CD4-positive, alpha-beta T cell treated with Interleukin-6 at 100 ng/mL for 8 hours (primary cell): Measurements from ENCODE around the gene TBC1D22A.
"Not testable (repeated sequence)": the region's sequence is repeated elsewhere in the genome, so short reads cannot be mapped to it uniquely, and the experiment has no call there.

Source experiments
- DNase-seq: peaks from one replicate; pipeline ENCODE4 v3.0.0-alpha.2; 2020; ENCODE audit warnings: mixed read lengths, low spot score

Gene TBC1D22A

DNA sequence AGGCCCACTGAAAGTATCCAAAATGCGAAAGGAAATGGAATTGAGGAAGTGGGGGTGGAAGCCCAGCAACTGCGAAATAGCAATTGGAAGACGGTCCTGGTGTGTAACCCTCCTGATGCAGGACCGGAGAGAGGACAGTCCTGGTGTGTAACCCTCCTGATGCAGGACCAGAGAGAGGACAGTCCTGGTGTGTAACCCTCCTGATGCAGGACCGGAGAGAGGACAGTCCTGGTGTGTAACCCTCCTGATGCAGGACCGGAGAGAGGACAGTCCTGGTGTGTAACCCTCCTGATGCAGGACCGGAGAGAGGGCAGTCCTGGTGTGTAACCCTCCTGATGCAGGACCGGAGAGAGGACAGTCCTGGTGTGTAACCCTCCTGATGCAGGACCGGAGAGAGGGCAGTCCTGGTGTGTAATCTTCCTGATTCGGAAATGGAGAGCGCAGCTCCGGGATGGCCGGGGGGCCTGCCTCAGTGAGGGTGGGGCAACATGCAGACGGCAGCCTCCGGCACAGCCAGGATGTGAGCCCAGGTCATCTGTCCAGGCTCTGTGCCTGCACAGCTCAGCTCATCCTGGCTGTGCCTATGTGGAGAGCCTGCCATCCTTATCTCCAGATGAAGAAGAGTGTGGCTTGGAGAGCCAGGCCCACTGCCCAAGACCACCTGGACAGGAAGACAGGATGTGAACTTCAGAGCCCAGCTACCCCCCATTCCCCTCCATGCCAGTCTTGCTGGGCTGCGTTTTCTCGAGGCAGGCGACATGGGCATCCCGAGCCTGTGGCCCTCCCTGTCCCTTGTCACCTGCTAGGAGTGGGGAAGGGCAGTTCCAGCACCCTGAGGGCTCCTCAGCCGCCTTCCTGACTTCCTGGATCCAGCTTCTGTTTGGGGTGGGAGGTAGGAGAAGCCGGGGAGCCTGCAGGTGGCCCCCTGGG is 408.3 kb downstream of the TBC1D22A start:
- not testable (repeated sequence) for DNase-seq

DNA sequence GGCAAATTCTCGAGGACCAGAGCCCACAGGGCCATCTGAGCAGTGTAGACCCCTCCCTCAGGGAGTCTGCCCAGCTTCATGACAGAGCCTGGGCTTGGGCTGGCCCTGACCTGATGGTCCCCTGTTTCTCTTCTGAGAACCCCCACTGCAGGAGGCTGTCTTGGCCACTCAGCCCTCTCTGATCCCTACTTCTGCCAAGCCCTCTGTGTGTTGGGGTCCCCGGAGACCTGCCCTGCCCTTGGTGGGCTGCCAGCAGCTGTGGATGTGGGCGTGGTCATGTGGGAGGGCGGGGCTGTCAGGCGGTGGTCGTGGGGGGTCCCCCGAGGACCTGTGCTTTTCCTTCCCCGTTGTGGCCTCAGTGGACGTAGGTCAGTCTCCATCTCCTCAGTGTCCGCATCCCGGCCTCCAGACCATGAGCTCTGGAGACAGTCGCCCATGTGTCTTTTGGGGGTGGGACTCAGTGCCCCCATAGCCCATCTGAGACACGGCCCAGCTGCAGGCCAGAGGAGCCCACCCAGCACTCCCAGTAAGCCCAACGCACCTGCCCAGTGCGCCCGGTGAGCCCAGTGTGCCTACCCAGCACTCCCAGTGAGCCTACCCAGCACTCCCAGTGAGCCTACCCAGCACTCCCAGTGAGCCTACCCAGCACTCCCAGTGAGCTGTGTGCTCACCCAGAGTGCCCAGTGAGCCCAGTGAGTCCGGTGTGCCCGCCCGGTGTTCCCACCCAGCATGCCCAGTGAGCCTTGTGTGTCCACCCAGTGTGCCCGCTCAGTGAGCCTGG is 409.2 kb downstream of the TBC1D22A start:
- DNase-seq = no peak

DNA sequence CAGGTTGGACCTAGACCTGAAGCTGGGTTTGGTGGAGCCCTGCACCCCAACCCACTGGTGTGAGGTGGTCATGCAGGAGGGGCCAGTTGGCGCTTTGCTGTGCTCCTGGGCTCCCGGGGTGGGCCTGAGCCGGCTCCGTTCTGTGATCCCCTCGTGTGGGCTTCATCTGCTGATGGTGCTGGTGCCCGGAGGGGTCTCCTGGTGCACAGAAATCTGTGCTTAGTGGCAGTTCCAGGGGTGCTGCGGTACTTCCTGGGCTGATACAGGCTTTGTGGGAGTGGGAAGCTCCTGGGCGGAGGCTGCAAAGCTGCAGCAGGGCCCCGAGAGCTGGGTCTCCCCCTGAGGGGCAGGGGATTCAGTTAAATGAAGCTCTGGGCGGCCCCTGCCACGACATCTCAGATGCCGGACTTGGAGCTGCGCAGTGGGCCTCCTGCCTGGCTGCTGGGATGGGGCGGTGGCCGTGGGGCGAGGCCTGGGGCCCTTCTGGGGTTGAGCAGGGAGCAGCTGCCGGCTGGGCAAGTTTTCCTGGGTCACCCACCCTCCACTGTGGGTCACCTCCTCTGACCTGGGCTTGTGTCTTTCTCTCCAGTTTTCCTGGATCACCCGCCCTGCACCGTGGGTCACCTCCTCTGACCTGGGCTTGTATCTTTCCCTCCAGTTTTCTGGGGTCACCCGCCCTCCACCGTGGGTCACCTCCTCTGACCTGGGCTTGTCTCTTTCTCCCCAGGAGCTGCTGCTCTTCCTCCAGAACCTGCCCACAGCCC is 410.5 kb downstream of the TBC1D22A start:
- no peak for DNase-seq

DNA sequence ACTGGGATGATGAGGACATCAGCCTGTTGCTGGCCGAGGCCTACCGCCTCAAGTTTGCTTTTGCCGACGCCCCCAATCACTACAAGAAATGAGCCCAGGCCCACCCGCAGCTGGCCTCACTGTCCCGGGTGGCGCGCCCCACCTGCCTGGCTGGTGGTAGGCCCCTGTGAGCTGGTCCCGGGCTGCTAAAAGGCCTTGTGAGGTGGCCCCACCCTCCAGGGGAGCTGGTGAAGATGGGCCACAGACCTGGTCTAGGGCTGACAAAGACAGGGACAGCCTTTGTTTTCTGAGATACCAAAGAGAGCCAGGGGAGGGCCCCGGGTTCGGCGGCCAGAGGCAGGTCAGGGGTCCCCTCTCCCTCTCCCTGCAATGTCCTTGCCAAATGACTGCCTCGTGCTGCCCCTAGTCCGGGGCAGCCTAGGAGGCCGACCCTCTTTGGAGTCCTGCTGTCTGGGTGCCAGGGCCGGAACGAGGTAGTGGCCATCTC is 411.1 kb downstream of the TBC1D22A start:
- DNase-seq = no peak

DNA sequence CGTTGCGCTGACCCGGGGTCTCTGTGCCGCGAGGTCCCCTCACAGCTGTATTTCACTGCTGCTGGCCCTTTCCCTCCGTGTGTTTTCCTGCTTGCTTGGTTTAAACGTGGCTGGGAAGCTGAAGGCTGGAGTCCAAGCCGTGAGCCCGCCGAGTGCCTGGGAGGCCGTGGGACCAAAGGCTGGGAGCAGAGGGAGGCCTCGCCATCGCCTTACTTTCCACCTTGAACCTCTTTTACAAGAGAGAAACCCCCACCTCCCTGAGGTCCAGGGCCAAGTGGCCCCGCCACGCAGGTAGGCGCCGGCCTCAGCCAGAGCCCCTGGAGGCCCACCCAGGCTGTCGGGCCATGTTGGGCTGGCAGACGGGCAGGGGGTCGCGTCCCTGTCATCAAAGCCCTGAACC is 411.6 kb downstream of the TBC1D22A start:
- no peak for DNase-seq

DNA sequence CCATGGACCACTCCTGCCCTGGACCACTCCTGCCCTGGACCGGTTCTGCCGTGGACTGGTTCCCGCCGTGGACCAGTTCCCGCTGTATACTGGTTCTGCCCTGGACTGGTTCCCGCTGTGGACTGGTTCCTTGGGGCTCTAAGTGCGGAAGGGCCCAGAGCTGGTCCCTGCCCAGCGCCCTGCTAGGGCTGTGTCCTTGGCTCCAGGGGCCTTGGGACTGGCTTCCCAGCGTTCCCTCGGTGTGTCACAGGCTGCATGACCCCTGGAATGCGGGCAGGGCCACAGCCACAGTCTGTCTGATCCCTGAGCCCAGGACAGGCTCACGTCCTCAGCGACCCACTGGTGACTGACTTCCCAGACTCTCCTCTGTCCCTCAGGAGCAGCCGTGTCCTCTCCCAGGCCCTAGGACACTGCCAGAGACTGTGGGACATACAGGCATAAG is 412.2 kb downstream of the TBC1D22A start:
- DNase-seq = no peak

DNA sequence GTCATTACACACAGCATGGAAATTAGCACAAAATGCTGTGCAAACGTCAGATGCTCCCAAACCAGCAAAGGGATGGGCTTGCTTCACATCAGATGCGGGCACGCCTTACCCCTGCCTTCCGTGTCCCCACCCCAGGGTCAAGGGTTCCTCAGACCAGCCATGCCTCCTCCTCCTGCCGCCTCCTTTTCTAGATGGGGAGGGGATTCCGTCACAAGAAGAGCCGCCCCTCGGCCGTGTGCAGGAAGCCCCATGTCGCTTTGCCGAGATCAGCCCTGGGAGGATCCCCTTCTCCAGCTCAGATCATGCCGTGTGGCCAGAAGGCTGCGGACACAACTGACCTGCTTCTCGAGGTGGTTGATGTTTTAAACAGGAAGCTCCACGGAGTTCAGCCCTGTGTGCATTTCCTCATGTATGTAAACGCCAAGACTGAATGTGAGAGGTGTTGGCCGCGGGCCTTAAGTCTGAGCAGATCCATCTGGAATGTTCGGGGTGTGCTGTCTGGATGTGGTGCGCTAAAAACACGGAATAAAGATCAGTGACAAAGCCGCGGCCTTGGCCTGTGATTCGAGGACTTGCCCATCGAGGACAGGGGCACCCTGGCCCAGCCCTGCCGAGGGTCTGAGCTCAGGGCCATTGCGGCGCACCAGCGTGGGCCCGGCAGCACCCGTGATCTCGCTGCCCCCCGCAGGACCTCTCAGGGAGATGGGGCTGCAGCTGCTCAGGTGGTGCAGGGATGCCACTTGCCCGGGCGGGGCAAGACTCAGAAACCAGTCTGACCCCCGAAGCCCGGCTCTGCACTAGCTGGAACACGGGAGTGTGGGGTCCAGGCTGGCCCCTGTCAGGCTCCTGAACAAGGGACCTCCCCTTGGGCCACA is 412.9 kb downstream of the TBC1D22A start:
- no peak for DNase-seq

DNA sequence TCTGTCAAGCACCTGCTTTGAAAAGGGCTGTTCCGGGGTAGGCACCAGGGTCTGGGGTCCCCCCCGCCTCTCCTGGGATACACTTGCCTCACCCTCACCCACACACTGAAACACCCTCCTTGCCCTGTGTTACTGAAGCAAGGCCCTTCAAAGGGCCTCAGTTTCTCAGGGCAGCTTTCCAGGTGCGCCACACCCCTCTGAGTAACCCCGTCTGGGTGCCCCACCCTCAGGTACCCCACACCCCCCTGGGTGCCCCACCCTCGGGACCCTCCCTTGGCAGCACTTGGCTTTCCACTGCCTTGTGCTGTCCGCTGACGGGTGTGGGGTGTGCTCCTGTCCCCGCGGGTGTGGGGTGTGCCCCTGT is 413.6 kb downstream of the TBC1D22A start:
- DNase-seq = no peak

DNA sequence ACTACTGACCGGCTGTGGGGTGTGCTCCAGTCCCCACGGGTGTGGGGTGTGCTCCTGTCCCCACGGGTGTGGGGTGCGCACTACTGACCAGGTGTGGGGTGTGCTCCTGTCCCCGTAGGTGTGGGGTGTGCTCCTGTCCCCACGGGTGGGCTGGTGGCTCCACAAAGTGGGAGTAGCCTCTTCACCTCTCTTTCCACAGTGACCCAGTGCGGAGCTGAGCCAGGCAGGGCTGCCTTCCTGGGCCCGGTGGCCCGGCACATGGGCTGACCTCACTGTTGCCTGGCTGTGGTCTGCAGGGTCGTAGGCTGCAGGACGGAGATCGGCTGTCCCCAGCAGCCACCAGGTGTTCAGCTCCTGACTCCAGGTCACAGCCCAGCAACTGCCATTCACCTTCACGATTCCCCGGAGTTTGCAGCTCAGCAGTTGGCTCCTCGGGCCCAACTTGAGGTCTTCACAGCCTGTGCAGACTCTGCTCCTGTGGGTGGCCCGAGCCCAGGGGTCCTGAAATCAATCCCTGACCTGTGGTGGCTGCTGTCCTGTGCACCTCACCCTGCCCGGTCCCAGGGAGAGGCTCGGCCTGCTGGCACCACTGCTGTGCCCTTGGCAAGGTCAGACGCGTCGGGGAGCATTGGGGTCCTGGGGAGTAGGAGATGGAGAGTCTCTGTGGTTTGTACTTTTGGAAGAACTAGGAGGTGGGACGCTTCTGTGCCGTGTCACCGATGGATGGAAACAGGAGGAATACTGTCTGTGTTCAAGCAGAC is 414.3 kb downstream of the TBC1D22A start:
- no peak for DNase-seq

DNA sequence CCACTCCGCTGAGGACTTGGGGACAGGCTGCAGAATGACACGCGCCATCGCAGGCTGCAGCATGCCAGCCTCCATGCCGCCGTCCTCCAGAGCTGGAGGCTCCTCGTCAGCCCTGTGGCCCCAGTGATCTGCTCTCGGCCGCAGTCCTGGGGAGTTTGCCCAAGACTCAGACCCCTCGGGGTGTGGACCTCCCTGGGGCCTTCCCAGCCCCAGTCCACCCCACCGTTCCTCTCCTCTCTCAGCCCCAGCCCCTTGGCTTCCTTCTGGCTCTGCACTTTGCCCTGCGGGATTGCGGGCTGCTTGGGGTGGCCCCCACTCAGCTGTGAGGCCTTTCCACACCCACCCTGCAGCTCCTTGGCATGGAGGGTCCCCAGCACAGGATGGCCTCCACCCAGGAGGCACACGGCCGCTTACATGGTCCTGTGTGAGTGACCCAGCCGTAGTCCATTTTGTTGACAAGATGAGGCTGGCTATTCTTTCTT is 414.9 kb downstream of the TBC1D22A start:
- no peak for DNase-seq

DNA sequence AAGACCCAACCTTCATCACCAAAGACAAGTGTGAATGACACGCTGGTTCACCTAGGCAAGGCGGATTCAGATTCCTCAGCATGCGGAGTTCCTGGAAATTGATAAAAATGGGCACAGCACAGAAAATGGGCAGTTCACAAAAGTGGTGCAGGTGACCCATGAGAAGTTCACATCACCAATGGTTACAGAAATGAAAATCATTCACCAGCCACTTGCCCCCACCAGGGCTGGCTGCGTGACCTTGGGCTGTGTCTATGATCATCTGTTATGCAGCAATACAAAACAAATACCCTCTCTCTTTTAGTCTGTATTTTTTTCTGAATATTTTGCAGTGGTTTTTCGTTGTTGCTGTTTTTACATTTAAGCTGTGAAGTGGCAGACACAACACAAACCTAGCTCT is 415.9 kb downstream of the TBC1D22A start:
- no peak for DNase-seq

DNA sequence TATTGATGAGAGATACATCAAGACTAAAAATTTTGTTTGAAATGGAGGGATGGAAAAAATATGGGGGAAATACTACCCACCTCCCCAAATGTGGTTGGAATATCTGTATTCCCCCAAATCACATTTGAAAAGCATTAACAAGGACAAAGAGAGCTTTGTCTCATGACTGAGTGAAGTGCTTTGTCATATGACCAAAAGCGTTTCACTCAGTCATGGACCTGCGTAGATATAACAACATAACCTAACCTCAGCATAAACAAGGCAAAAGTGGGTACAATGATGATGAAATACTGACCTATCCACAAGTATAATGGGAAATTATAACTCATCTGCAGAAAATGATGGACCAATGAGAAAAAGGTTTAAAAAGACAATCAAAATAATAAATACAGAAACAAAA is 418.3 kb downstream of the TBC1D22A start:
- no peak for DNase-seq

DNA sequence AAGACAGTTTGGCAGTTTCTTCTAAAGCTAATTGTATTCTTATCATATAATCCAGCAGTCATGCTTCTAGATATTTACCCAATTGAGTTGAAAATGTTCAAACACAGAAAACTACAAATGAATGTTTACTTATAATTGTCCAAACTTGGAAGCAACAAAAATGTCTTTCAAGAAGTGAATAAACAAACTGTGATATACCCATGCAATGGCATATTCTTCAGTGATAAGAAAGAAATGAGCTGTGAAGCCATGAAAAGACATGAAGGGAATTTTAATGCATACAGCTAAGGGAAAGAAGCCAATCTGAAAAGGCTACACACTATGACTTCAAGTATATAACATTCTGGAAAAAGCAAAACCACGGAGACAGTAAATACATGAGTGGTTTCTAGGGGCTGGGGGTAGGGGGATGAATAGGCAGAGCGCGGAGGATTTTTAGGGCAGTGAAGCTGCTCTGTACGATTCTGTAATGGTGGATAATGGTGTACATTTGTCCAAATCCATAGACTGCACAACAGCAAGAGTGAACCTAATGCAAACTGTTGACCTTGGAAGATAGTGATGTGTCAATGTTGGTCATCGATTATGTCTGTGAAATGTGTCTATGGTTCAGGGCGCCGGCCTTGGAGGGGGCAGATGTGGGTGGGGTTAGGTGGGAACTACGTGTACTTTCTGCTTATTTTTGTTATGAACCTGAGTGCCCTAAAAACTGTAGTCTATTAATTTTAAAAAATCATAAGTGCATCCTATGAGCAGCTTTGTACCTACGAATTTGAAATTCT is 424.9 kb downstream of the TBC1D22A start:
- DNase-seq = no peak

DNA sequence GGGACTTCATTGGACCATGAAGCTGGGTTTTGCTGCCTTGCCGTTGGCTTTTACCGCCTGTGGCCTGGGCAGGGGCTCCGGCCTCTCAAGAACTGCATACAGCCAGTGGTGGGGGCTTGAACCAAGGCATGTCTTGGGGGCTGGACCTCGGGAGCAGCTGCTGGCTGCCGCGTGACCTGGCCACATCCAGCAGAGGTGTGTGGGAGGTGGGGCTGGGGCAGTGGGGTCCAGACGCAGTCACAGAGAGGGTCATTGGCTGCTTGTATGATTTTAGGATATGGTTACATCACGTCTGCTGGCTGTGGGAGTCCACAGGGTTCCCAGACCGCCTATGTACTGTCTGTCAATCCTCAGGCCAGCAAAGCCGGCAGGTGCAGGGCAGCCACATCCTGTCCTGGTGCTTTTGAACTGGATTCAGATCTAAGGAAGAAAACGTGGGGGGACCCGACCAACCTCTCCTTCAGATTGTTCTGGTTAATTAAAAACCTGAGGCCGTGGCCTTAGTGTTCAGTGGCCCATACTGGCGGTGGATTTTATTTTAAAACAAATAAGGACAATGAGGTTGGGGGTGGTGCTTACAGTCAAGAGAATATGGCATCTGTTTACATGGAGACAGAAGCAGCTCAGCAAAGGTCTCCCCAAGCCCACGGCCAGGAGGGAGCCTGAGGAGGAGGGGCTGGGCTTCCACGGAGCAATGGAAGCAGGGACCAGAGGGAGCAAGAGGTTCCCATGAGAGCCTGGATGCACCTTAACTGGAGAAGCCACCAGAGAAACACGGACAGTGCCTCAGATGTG is 426.0 kb downstream of the TBC1D22A start:
- DNase-seq = no peak

DNA sequence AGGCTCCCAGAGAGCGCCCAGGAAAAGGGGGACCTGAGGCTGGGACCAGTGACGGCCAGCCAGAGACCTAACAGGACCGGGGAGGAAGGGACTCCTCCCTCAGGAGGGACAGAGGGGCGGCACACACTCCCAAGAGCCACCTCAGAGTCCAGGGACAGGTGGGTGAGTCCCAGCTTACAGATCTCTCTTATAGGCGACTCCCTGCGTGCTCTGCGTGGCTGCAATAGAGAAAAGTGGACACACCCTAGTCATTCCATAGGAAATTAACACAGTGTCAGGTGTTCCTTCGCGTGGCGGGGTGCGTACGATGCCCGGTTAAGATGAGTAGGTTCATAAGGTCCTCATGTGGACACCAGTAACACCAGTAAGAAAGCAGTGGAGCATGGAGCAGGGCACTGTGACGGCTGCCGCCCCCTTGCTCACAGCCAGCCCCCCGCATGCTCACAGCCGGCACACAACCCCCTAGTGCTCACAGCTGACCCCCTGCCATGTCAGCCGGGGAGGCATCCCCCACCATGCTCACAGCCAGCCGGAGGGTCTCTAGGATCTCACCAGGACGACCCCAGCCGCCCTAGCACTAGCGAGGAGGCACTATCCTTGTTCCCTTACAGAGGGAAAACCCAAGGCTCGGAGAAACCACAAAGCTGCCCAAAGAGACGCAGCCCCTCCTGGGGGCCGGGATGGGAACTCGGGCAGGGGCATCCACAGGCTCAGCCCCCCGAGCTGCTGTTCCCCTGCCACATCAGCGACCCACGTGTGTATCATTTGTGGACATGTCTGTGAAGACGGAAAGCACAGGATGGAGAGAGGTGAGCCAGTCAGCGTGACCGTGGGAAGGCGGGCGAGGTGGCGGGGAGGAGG is 426.8 kb downstream of the TBC1D22A start:
- DNase-seq = no peak

DNA sequence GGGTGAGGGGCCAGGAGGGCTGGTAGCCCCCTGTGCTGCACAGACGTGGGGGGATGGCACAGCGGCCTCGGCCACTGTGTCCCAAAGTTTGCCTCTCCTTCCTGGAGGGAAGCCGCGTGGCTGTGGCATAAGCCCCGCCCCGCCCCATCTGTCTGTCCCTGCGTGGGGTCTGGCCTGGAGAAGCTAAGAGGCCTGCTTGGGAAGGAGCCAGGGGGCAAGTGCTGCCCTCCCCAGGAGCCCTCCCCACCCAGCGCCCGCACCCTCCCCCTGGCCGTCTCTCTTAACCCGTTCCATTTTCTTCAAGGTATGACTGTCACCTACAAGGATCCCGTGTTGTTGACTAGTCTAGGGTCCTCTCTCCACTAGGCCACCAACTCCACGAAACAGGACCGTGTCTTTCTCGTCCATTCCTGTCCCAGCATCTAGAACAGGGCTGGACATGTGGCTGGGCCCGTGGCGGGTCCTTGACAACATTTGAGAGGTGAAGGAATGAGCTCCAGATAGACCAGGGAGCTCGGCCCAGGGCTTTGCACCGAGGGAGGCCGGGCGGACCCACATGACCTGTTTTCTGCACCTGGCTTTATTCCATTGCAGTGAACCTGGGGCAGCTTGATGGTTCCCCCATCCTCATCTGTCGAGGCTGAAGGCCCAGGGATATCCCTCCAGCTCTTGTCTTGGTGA is 428.0 kb downstream of the TBC1D22A start:
- DNase-seq = no peak
